Prostate gland (tissue), 2 donors: ENCODE results near the gene SLC49A4. TPM values are rescaled to one million over a fixed set of nuclear protein-coding genes. Genes with fewer than 3 reads are reported as not detected.

Experiments
- DNase-seq: peaks from one replicate; pipeline ENCODE4 v3.0.0-alpha.2; 2019; ENCODE audit warnings: low spot score
- H3K27ac ChIP-seq, 2 donors: fragments of 200-600 bp; sonication (generic); 2 replicates each; pipeline ENCODE4 v1.5.1; 2017 to 2019
- H3K27me3 ChIP-seq: fragments of 200-600 bp; sonication (generic); replicated peaks from 2 replicates; pipeline ENCODE4 v1.5.1; 2019; ENCODE audit not compliant: insufficient read depth
- H3K36me3 ChIP-seq, 2 donors: fragments of 200-600 bp; sonication (generic); 1 replicate in 1 of 2; 2 replicates in 1 of 2; pipeline versions ENCODE4 v1.5.1 to v1.8.1; 2017 to 2019
- H3K4me1 ChIP-seq: fragments of 200-600 bp; sonication (generic); replicated peaks from 2 replicates; pipeline ENCODE4 v1.5.1; 2019
- H3K4me3 ChIP-seq, 2 donors: fragments of 200-600 bp; sonication (generic); 2 replicates each; pipeline ENCODE4 v1.5.1; 2017 to 2019
- H3K9me3 ChIP-seq: fragments of 200-600 bp; sonication (generic); 2 replicates; pipeline ENCODE4 v1.5.1; 2017
- POLR2A ChIP-seq: fragments of 450-650 bp; IDR thresholded peaks from one replicate; pipeline ENCODE4 v1.6.1; 2016; ENCODE audit warnings: antibody characterized with exemption, mild to moderate bottlenecking
- POLR2AphosphoS5 ChIP-seq: sonication (generic); formaldehyde crosslinking; IDR thresholded peaks from one replicate; pipeline ENCODE4 v1.6.1; 2017; ENCODE audit warnings: antibody characterized with exemption
- WGBS: methylation state at CpG from one replicate; pipeline ENCODE4 v1.1.5; 2018; 5-methylcytosine and 5-hydroxymethylcytosine counted together
- intact Hi-C: fragments of 100-400 bp; cut with DNase I; formaldehyde crosslinking; loops from one replicate; pipeline ENCODE4 v1.14.2; 2022
- total RNA-seq, 2 donors: library from RNA; depleted of rRNA; stranded (reverse); fragments of >200 nt; gene quantifications; one replicate each; pipeline ENCODE4 v1.1.0, GENCODE V29; 2016
- TF ChIP-seq, protein P1 (sequence below), 4 experiments: fragments of 200-600 bp in 2 of 4; fragments of 450-650 bp in 2 of 4; sonication (generic) in 2 of 4; IDR thresholded peaks; 1 replicate in 3 of 4; 2 replicates in 1 of 4; pipeline ENCODE4 v1.5.1; 2016 to 2019; ENCODE audit warnings: antibody characterized with exemption in 4 of 4, mild to moderate bottlenecking in 2 of 4, moderate library complexity in 2 of 4

SLC49A4 gene
- total RNA-seq, 2 donors from 2014 or later, result 26.7 to 34.7 TPM

DNA sequence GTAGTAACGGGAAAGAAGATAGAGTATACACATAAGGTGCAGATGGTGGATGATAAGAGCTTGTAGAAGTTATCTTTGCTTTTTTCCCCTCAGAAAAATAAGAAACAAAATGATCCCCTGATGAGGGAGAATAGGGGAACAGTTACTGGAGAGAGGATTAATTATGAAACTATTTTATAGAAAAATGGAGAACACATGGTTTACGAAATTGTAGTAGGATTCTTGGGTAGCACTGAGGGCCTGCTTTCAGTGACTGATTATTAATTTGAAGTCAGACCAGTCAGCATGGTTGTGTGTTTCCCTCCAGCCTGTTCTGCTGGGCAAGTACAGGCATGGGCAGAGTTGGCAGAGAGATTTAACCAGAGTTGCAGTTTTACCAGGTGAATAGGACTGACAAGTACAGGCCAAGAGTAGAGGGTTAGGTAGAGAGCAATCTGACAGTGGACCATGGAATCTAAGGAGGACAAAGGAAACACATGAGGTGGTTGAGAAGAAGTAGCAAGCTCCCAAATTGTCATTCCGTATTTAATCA, 5.9 kb downstream of the SLC49A4 start:
- Histone ChIP-seq H3K9me3 (no peaks in the 10 kb centered on the region), H3K4me3 (no peak overlapping the region), H3K27me3 (no peaks in the 10 kb centered on the region), H3K27ac (peak overlapping the region in 1 of 2 donors; percentile 12), H3K36me3 (no peaks in the 10 kb centered on the region), H3K4me1 (no peaks in the 10 kb centered on the region)
- intact Hi-C loops, result no loop called here
- 48% methylated on average over 3 of the region's 3 CpGs for WGBS
- TF ChIP-seq POLR2AphosphoS5 (peak; percentile 78), POLR2A (no peak)
- DNase-seq, result peak; percentile 74

DNA sequence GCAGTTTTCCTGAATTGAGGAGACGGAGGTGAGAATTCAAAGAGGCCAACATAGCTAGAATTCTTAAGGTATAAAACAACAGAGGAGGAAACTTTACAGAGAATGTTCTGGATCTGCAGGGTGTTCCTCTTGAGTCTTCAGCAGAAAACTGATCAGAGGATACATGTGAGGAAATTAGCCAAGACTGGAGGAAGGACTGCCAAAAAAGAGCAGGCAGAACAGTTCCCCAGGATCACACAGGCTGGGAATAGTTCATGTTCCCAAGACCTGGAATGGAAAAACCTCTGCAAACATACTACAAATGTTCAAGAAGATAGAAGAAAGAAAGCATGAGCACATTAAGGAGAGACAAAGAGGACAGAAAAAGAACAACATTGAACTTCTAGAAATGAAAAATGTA, 7.5 kb downstream of the SLC49A4 start:
- H3K27me3 ChIP-seq, result no peaks in the 10 kb centered on the region
- no peak for DNase-seq
- H3K36me3 ChIP-seq, result no peaks in the 10 kb centered on the region
- no peak for TF ChIP-seq POLR2AphosphoS5
- no peak for TF ChIP-seq POLR2A
- TF ChIP-seq, protein P1, sequence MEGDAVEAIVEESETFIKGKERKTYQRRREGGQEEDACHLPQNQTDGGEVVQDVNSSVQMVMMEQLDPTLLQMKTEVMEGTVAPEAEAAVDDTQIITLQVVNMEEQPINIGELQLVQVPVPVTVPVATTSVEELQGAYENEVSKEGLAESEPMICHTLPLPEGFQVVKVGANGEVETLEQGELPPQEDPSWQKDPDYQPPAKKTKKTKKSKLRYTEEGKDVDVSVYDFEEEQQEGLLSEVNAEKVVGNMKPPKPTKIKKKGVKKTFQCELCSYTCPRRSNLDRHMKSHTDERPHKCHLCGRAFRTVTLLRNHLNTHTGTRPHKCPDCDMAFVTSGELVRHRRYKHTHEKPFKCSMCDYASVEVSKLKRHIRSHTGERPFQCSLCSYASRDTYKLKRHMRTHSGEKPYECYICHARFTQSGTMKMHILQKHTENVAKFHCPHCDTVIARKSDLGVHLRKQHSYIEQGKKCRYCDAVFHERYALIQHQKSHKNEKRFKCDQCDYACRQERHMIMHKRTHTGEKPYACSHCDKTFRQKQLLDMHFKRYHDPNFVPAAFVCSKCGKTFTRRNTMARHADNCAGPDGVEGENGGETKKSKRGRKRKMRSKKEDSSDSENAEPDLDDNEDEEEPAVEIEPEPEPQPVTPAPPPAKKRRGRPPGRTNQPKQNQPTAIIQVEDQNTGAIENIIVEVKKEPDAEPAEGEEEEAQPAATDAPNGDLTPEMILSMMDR (IDR thresholded peaks at IDR 0.05), result no peak
- no peak overlapping the region for H3K27ac ChIP-seq
- no peaks in the 10 kb centered on the region for H3K4me1 ChIP-seq
- WGBS, result 90% methylated on average over 1 of the region's 1 CpG
- intact Hi-C loops, result no loop called here
- H3K9me3 ChIP-seq, result no peaks in the 10 kb centered on the region
- no peak overlapping the region for H3K4me3 ChIP-seq

DNA sequence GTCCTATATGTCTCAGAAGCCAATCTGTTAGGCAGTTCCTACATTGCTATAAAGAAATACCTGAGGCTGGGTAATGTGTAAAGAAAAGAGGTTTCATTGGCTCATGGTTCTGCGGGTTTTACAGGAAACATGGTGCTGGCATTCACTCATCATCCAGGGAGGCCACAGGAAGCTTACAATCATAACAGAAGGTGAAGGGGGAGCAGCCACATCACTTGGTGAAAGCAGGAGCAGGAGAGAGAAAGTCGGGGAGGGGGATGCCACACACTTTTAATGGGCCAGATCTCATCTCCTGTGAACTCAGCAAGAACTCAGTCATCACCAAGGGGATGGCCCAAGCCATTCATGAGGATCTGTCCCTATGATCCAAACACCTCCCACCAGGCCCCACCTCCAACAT, 9.1 kb downstream of the SLC49A4 start:
- Histone ChIP-seq H3K36me3 (no peaks in the 10 kb centered on the region), H3K27ac (no peak overlapping the region), H3K27me3 (no peaks in the 10 kb centered on the region), H3K4me3 (no peak overlapping the region), H3K4me1 (no peaks in the 10 kb centered on the region), H3K9me3 (no peaks in the 10 kb centered on the region)
- DNase-seq, result no peak
- WGBS, result 96% methylated on average over 2 of the region's 2 CpGs
- TF ChIP-seq POLR2AphosphoS5, result no peak
- TF ChIP-seq POLR2A, result no peak
- TF ChIP-seq, protein P1 (IDR thresholded peaks at IDR 0.05), result no peak
- intact Hi-C loops, result no loop called here

DNA sequence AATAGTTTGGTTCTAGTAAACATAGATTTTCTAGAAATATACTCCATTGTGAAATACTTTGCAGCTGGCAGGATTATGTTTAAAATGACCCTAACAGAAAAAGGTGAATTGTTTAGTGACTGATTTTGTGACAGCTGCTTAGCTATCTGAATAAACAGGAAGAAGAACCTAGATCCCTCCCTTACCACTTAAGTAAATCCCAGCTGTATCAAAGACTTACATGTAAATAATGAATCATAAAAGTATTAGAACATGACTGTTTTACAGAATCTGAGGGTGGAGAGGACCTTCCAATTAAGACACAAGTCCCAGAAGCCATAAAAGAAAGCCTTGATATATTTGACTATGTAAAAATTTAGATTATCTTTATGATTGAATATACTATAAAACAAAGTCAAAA, 15.9 kb downstream of the SLC49A4 start:
- Histone ChIP-seq H3K27ac (no peak overlapping the region), H3K36me3 (no peaks in the 10 kb centered on the region), H3K4me1 (no peaks in the 10 kb centered on the region), H3K9me3 (no peaks in the 10 kb centered on the region), H3K4me3 (no peak overlapping the region), H3K27me3 (no peaks in the 10 kb centered on the region)
- intact Hi-C loops, result no loop called here
- DNase-seq, result no peak
- TF ChIP-seq POLR2A (no peak), POLR2AphosphoS5 (no peak)
- TF ChIP-seq, protein P1 (IDR thresholded peaks at IDR 0.05), result no peak

DNA sequence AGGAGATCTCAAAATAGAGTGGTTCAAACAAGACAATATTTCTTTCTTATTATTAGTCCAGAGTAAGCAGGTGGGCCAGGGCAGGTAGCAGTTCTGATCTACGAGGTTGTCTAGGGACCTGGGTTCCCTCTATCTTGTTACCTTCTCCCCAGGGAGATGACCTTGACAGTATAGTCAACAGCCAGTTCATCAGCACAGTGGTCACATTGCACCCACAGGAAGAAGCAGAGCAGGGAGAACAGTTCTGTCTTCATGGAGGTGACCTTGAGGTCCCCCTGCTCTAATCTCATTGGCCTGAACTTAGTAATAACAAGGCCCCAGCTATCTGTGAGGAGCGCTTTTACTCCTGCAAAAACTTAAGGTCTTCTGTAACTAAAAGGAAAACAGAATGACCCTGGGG, 21.7 kb downstream of the SLC49A4 start:
- WGBS, result 95% methylated on average over 2 of the region's 2 CpGs
- TF ChIP-seq POLR2A (no peak), POLR2AphosphoS5 (no peak)
- TF ChIP-seq, protein P1 (IDR thresholded peaks at IDR 0.05), result no peak
- Histone ChIP-seq H3K4me3 (no peak overlapping the region), H3K36me3 (no peaks in the 10 kb centered on the region), H3K27ac (no peak overlapping the region), H3K27me3 (no peaks in the 10 kb centered on the region), H3K4me1 (no peaks in the 10 kb centered on the region), H3K9me3 (no peaks in the 10 kb centered on the region)
- no peak for DNase-seq
- intact Hi-C loops, result no loop called here
